HepG2 (cell line): Measurements from ENCODE around the gene ZFP3. TPM values are rescaled to one million over a fixed set of nuclear protein-coding genes. Genes with fewer than 3 reads are reported as not detected.
"Not testable (repeated sequence)": the region's sequence is repeated elsewhere in the genome, so short reads cannot be mapped to it uniquely, and the experiment has no call there.

ENCODE experiments used
- ATAC-seq: fragments of 200-7000 bp; cut with Tn5 transposase; 3 replicates; pipeline ENCODE4 v1.9.1; 2020; ENCODE audit warnings: mild to moderate bottlenecking, moderate library complexity
- BruUV-seq: library from RNA; stranded (reverse); fragments of 400-500 nt; replicated peaks from 2 replicates; lab custom pipeline; 2021; lab: Mats Ljungman, UMichigan
- CTCF ChIA-PET: fragments of 300-600 bp; formaldehyde crosslinking; extraction: SDS; loops from one replicate; lab custom pipeline; 2021; ENCODE audit warnings: low total read pairs, inconsistent platforms, low intra/inter-chr PET ratio; lab: Yijun Ruan, JAX
- POLR2A ChIA-PET: fragments of 350-600 bp; sonication (Branson Sonifier 250); formaldehyde crosslinking; loops from one replicate; lab custom pipeline; 2020; ENCODE audit warnings: antibody characterized with exemption, inconsistent platforms; lab: Yijun Ruan, JAX
- DNase-seq: peaks from one replicate; pipeline ENCODE4 v3.0.0-alpha.2; 2015; ENCODE audit warnings: low spot score
- FAIRE-seq: peaks from 3 replicates; lab custom pipeline; 2011; peaks lifted over from hg19 to GRCh38; lab: Jason Lieb, UNC
- H2AFZ ChIP-seq: one replicate; pipeline ENCODE4 v1.6.1; 2011; ENCODE audit warnings: low read length, inconsistent platforms
- H3K27ac ChIP-seq: fragments of 300-600 bp; 3 replicates; pipeline ENCODE4 v1.8.0; 2011; ENCODE audit warnings: mixed run types, mild to moderate bottlenecking, mixed read lengths, low read length, inconsistent platforms; ENCODE audit not compliant: insufficient read depth; ENCODE audit errors: extremely low read length
- H3K27me3 ChIP-seq, 2 experiments: fragments of 200-600 bp in 1 of 2; 2 replicates in 1 of 2; 3 replicates in 1 of 2; pipeline versions ENCODE4 v1.6.0 to v1.8.0; 2011; ENCODE audit warnings: low read length in 2 of 2, mild to moderate bottlenecking in 2 of 2, moderate library complexity in 2 of 2, inconsistent platforms in 1 of 2; ENCODE audit not compliant: insufficient read depth in 2 of 2, control insufficient read depth in 1 of 2
- H3K36me3 ChIP-seq, 2 experiments: fragments of 200-600 bp in 1 of 2; replicated peaks in 1 of 2; 2 replicates in 1 of 2; 3 replicates in 1 of 2; pipeline versions ENCODE4 v1.5.1 to v1.8.0; 2011; ENCODE audit warnings: low read length in 2 of 2, inconsistent platforms in 1 of 2; ENCODE audit not compliant: insufficient read depth in 2 of 2, control insufficient read depth in 1 of 2
- H3K4me1 ChIP-seq: 2 replicates; pipeline ENCODE4 v1.5.1; 2012; ENCODE audit warnings: low read length, inconsistent platforms; ENCODE audit not compliant: insufficient read depth
- H3K4me2 ChIP-seq: 2 replicates; pipeline ENCODE4 v1.6.0; 2011; ENCODE audit warnings: low read depth, low read length, inconsistent platforms
- H3K4me3 ChIP-seq, 3 experiments: fragments of 200-600 bp in 1 of 3; sonication (generic), shearing (Covaris generic) in 1 of 3; replicated peaks in 1 of 3; 2 replicates each; pipeline ENCODE4 v1.5.1; 2011 to 2016; ENCODE audit warnings: low read length in 3 of 3, inconsistent platforms in 2 of 3, low read depth in 2 of 3, mild to moderate bottlenecking in 2 of 3, control low read depth in 1 of 3, mixed read lengths in 1 of 3; ENCODE audit not compliant: insufficient read depth in 1 of 3
- H3K79me2 ChIP-seq: one replicate; pipeline ENCODE4 v1.6.1; 2011; ENCODE audit warnings: low read length, inconsistent platforms; ENCODE audit not compliant: insufficient read depth
- H3K9ac ChIP-seq: 2 replicates; pipeline ENCODE4 v1.6.0; 2011; ENCODE audit warnings: mild to moderate bottlenecking, low read depth, low read length, inconsistent platforms; ENCODE audit not compliant: insufficient read depth
- H3K9me3 ChIP-seq: 2 replicates; pipeline ENCODE4 v1.5.1; 2012; ENCODE audit warnings: mild to moderate bottlenecking, low read length
- H4K20me1 ChIP-seq: 2 replicates; pipeline ENCODE4 v1.6.0; 2011; ENCODE audit warnings: inconsistent platforms, mild to moderate bottlenecking, low read length, moderate library complexity; ENCODE audit not compliant: insufficient read depth
- BRCA1 ChIP-seq: sonication (generic); formaldehyde crosslinking; IDR thresholded peaks from 2 replicates; pipeline ENCODE4 v1.4.0; 2020; ENCODE audit warnings: missing genetic modification reagents
- EEA1 ChIP-seq: sonication (generic); formaldehyde crosslinking; IDR thresholded peaks from 2 replicates; pipeline ENCODE4 v1.5.1; 2020; ENCODE audit warnings: mild to moderate bottlenecking, missing genetic modification reagents, borderline replicate concordance
- JARID2 ChIP-seq: sonication (generic); formaldehyde crosslinking; IDR thresholded peaks from 2 replicates; pipeline ENCODE4 v1.8.1; 2023; ENCODE audit warnings: missing genetic modification reagents, inconsistent platforms; ENCODE audit not compliant: insufficient replicate concordance
- MTA1 ChIP-seq: sonication (generic); formaldehyde crosslinking; IDR thresholded peaks from 2 replicates; pipeline ENCODE4 v1.4.0; 2020; ENCODE audit warnings: missing genetic modification reagents, mild to moderate bottlenecking, borderline replicate concordance
- NFRKB ChIP-seq: fragments of 450-650 bp; IDR thresholded peaks from 2 replicates; pipeline ENCODE4 v1.6.1; 2017
- PCBP2 ChIP-seq: fragments of 200-400 bp; formaldehyde crosslinking; optimal IDR thresholded peaks from 2 replicates; pipeline ENCODE3; 2018; ENCODE audit warnings: low read length, low read depth; ENCODE audit not compliant: poor library complexity, severe bottlenecking
- RCOR2 ChIP-seq: IDR thresholded peaks from 2 replicates; pipeline ENCODE4 v1.6.1; 2016; ENCODE audit warnings: missing biosample characterization, missing genetic modification reagents
- TBX2 ChIP-seq: sonication (generic); formaldehyde crosslinking; IDR thresholded peaks from 2 replicates; pipeline ENCODE4 v1.5.0; 2020; ENCODE audit warnings: missing genetic modification reagents, mild to moderate bottlenecking, borderline replicate concordance
- YEATS4 ChIP-seq: sonication (generic); formaldehyde crosslinking; IDR thresholded peaks from 2 replicates; pipeline ENCODE4 v1.4.0; 2020; ENCODE audit warnings: missing genetic modification reagents, borderline replicate concordance
- ZNF138 ChIP-seq: sonication (generic); formaldehyde crosslinking; IDR thresholded peaks from 2 replicates; pipeline ENCODE4 v1.5.0; 2020; ENCODE audit warnings: mild to moderate bottlenecking, low read depth, missing genetic modification reagents
- ZNF263 ChIP-seq: sonication (generic); formaldehyde crosslinking; IDR thresholded peaks from 2 replicates; pipeline ENCODE4 v1.4.0; 2020; ENCODE audit warnings: missing genetic modification reagents
- ZNF468 ChIP-seq: sonication (generic); formaldehyde crosslinking; IDR thresholded peaks from 2 replicates; pipeline ENCODE4 v1.8.0; 2022; ENCODE audit warnings: mild to moderate bottlenecking, moderate library complexity, missing genetic modification reagents
- WGBS: methylation state at CpG from one replicate; pipeline ENCODE4 v1.1.6; 2017; ENCODE audit warnings: low lambda C conversion rate; 5-methylcytosine and 5-hydroxymethylcytosine counted together
- in situ Hi-C: cut with HindIII; loops from 2 replicates; pipeline ENCODE4 v1.10.0; 2017; ENCODE audit warnings: low pct_unique_long_range_greater_than_20kb; ENCODE audit not compliant: extremely low pct_ligation_motif_present
- intact Hi-C: fragments of 100-400 bp; cut with micrococcal nuclease; formaldehyde crosslinking; loops from one replicate; pipeline ENCODE4 v1.10.0; 2022; ENCODE audit not compliant: unreplicated experiment
- polyA plus RNA-seq, 8 experiments: library from polyadenylated mRNA; depleted of rRNA in 3 of 8; stranded (reverse) in 7 of 8; unstranded in 1 of 8; fragments of >200 nt; fragmentation: Illumina TruSeq in 4 of 8; extraction: Trizol in 4 of 8; gene quantifications; 2 replicates each; pipeline versions ENCODE4 v1.2.1 to v1.2.3, GENCODE V29; 2011 to 2016; ENCODE audit warnings: low read depth in 4 of 8, missing spikeins in 1 of 8, mixed read lengths in 1 of 8; ENCODE audit not compliant: insufficient read depth in 1 of 8
- total RNA-seq, 5 experiments: library from RNA; depleted of rRNA; stranded (reverse); fragments of >200 nt; fragmentation: Illumina TruSeq; extraction: Trizol; gene quantifications; 2 replicates each; pipeline ENCODE4 v1.2.3, GENCODE V29; 2016; ENCODE audit warnings: low read depth in 1 of 5
- TF ChIP-seq, protein P1 (sequence below): sonication (generic); formaldehyde crosslinking; IDR thresholded peaks from 2 replicates; pipeline ENCODE4 v1.5.0; 2020; ENCODE audit warnings: mild to moderate bottlenecking, missing genetic modification reagents, moderate library complexity

The ZFP3 gene
- total and polyA plus RNA-seq, 2 of the 13 experiments (the other 11 are each of a cell fraction or from before 2014, with no cell fraction given), result not detected

- no peak for ATAC-seq
- Histone ChIP-seq H3K9ac (no peak overlapping the region), H2AFZ (no peak overlapping the region), H3K4me1 (peaks cover 20% of the 10 kb centered on the region), H3K4me3 (no peak overlapping the region), H3K4me2 (no peak overlapping the region), H3K27me3 (peaks cover 2 to 24% of the 10 kb centered on the region in 2 experiments; a peak in 4 of 5 replicates), H3K27ac (no peak overlapping the region), H3K79me2 (no peaks in the 10 kb centered on the region), H3K36me3 (no peaks in the 10 kb centered on the region), H3K9me3 (no peaks in the 10 kb centered on the region), H4K20me1 (no peaks in the 10 kb centered on the region)
- ChIA-PET POLR2A (interaction anchor here (0.5 kb wide), 1 partner anchor 576 kb away, joined by 3 read pairs; no protein-coding TSS in a partner anchor), CTCF (no interaction called here)
- TF ChIP-seq MTA1 (CRISPR knock-in tag) (no peak), JARID2 (no peak), PCBP2 (no peak), BRCA1 (no peak), ZNF263 (CRISPR knock-in tag) (no peak), NFRKB (no peak), TBX2 (no peak), ZNF138 (CRISPR knock-in tag) (no peak), RCOR2 (CRISPR knock-in tag) (no peak), YEATS4 (CRISPR knock-in tag) (no peak), ZNF468 (no peak), EEA1 (no peak)
- TF ChIP-seq, protein P1, sequence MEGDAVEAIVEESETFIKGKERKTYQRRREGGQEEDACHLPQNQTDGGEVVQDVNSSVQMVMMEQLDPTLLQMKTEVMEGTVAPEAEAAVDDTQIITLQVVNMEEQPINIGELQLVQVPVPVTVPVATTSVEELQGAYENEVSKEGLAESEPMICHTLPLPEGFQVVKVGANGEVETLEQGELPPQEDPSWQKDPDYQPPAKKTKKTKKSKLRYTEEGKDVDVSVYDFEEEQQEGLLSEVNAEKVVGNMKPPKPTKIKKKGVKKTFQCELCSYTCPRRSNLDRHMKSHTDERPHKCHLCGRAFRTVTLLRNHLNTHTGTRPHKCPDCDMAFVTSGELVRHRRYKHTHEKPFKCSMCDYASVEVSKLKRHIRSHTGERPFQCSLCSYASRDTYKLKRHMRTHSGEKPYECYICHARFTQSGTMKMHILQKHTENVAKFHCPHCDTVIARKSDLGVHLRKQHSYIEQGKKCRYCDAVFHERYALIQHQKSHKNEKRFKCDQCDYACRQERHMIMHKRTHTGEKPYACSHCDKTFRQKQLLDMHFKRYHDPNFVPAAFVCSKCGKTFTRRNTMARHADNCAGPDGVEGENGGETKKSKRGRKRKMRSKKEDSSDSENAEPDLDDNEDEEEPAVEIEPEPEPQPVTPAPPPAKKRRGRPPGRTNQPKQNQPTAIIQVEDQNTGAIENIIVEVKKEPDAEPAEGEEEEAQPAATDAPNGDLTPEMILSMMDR (CRISPR knock-in tag), result no peak
- FAIRE-seq, result no peak
- no peak for DNase-seq
- 32% methylated on average over 7 of the region's 8 CpGs for WGBS
- intact Hi-C loops (no loop called here), in situ Hi-C loops (no loop called here)
- no TSS peak for BruUV-seq
These were observed 55.0 kb downstream of the ZFP3 start for GRCh38 chr17:5133311-5133710.

- H3K4me3 ChIP-seq, H3K9ac ChIP-seq, FAIRE-seq, intact Hi-C loops, H3K4me2 ChIP-seq, H4K20me1 ChIP-seq, H3K36me3 ChIP-seq, DNase-seq, H3K9me3 ChIP-seq, ATAC-seq, H3K27ac ChIP-seq, POLR2A ChIA-PET, H2AFZ ChIP-seq, H3K79me2 ChIP-seq, CTCF ChIA-PET, in situ Hi-C loops, BruUV-seq: not testable (repeated sequence)
- Histone ChIP-seq H3K27me3 (peaks cover 2 to 24% of the 10 kb centered on the region in 2 experiments; a peak in 4 of 5 replicates), H3K4me1 (peaks cover 20% of the 10 kb centered on the region)
- 25% methylated on average over 8 of the region's 8 CpGs for WGBS
These were observed 55.7 kb downstream of the ZFP3 start for GRCh38 chr17:5133961-5134360.

GRCh38 chr17:5134571-5134970, 56.3 kb downstream of the ZFP3 start:
- H3K79me2 ChIP-seq, H3K9ac ChIP-seq, H3K27ac ChIP-seq, DNase-seq, in situ Hi-C loops, POLR2A ChIA-PET, H4K20me1 ChIP-seq, H3K4me3 ChIP-seq, intact Hi-C loops, H3K9me3 ChIP-seq, ATAC-seq, FAIRE-seq, BruUV-seq, H3K36me3 ChIP-seq, H2AFZ ChIP-seq, CTCF ChIA-PET, H3K4me2 ChIP-seq: not testable (repeated sequence)
- Histone ChIP-seq H3K27me3 (peaks cover 2 to 24% of the 10 kb centered on the region in 2 experiments; a peak in 4 of 5 replicates), H3K4me1 (peaks cover 20% of the 10 kb centered on the region)
- WGBS, result 37% methylated on average over 11 of the region's 11 CpGs
